Upper lobe of left lung (tissue), 6 donors: ENCODE results near the gene DVL2. TPM values are rescaled to one million over a fixed set of nuclear protein-coding genes. Genes with fewer than 3 reads are reported as not detected.

Experiments
- ATAC-seq, 2 donors: fragments of 200-7000 bp; cut with Tn5 transposase; one replicate each; pipeline ENCODE4 v1.9.1; 2022; ENCODE audit warnings: mild to moderate bottlenecking in 2 of 2, moderate library complexity in 2 of 2; ENCODE audit not compliant: low FRiP score in 2 of 2
- DNase-seq, 2 donors: peaks; one replicate each; pipeline ENCODE4 v3.0.0-alpha.2; 2019 to 2020
- H3K27ac ChIP-seq, 4 donors: fragments of 200-600 bp; sonication (generic); one replicate each; pipeline ENCODE4 v1.5.1; 2016 to 2019
- H3K27me3 ChIP-seq, 4 donors: fragments of 200-600 bp; sonication (generic); one replicate each; pipeline ENCODE4 v1.5.1; 2017 to 2019
- H3K36me3 ChIP-seq, 4 donors: fragments of 200-600 bp; sonication (generic); one replicate each; pipeline ENCODE4 v1.5.1; 2016 to 2019
- H3K4me1 ChIP-seq, 4 donors: fragments of 200-600 bp; sonication (generic); one replicate each; pipeline ENCODE4 v1.5.1; 2018 to 2019
- H3K4me3 ChIP-seq, 4 donors: fragments of 200-600 bp; sonication (generic); one replicate each; pipeline ENCODE4 v1.5.1; 2017 to 2019; ENCODE audit warnings: mild to moderate bottlenecking in 2 of 4, moderate library complexity in 1 of 4
- H3K9me3 ChIP-seq, 4 donors: fragments of 200-600 bp; sonication (generic); one replicate each; pipeline ENCODE4 v1.5.1; 2018 to 2019
- EP300 ChIP-seq, 4 donors: sonication (generic); formaldehyde crosslinking; IDR thresholded peaks; one replicate each; pipeline ENCODE4 v1.5.1; 2017; ENCODE audit warnings: antibody characterized with exemption in 4 of 4, control low read depth in 2 of 4
- POLR2A ChIP-seq, 4 donors: fragments of 450-650 bp; IDR thresholded peaks; one replicate each; pipeline ENCODE4 v1.5.1; 2016 to 2017; ENCODE audit warnings: antibody characterized with exemption in 4 of 4, mild to moderate bottlenecking in 2 of 4
- POLR2AphosphoS5 ChIP-seq, 2 donors: sonication (generic); formaldehyde crosslinking; IDR thresholded peaks; one replicate each; pipeline ENCODE4 v1.5.1; 2017; ENCODE audit warnings: antibody characterized with exemption in 2 of 2
- WGBS, 2 donors: methylation state at CpG; one replicate each; pipeline ENCODE4 v1.1.5; 2017 to 2018; 5-methylcytosine and 5-hydroxymethylcytosine counted together
- total RNA-seq, 6 donors: library from RNA; depleted of rRNA in 4 of 6; stranded (reverse); fragments of >200 nt in 4 of 6; gene quantifications; one replicate each; pipeline versions ENCODE4 v1.1.0 to v1.2.1, GENCODE V29; 2016 to 2021
- TF ChIP-seq, protein P1 (sequence below), 6 experiments: fragments of 450-650 bp in 4 of 6; fragments of 200-600 bp in 2 of 6; sonication (generic) in 2 of 6; IDR thresholded peaks; one replicate each; pipeline ENCODE4 v1.5.1; 2016 to 2019; ENCODE audit warnings: antibody characterized with exemption in 6 of 6
- donor health status: DM: no; HTN: no; CAD: no; lungs with moderate emphysema.
- donor health status: DM: no; HTN: yes; CAD: no; lungs with severe emphysema.

Gene DVL2
- total RNA-seq, 6 donors from 2014 or later, result 40.4 to 70.2 (median 42.4) TPM

GRCh38 chr17:7213895-7214299 lies 20.4 kb downstream of the DVL2 start:
- H3K27me3 ChIP-seq, result no peaks in the 10 kb centered on the region
- H3K27ac ChIP-seq, result peak overlapping the region; percentile 42 to 99 (median 60)
- H3K4me1 ChIP-seq, result peaks cover 41 to 54% (median 43%) of the 10 kb centered on the region in 4 donors
- TF ChIP-seq POLR2AphosphoS5 (IDR thresholded peaks at IDR 0.05) (no peak), EP300 (IDR thresholded peaks at IDR 0.05) (no peak), POLR2A (IDR thresholded peaks at IDR 0.05) (no peak)
- TF ChIP-seq, protein P1, sequence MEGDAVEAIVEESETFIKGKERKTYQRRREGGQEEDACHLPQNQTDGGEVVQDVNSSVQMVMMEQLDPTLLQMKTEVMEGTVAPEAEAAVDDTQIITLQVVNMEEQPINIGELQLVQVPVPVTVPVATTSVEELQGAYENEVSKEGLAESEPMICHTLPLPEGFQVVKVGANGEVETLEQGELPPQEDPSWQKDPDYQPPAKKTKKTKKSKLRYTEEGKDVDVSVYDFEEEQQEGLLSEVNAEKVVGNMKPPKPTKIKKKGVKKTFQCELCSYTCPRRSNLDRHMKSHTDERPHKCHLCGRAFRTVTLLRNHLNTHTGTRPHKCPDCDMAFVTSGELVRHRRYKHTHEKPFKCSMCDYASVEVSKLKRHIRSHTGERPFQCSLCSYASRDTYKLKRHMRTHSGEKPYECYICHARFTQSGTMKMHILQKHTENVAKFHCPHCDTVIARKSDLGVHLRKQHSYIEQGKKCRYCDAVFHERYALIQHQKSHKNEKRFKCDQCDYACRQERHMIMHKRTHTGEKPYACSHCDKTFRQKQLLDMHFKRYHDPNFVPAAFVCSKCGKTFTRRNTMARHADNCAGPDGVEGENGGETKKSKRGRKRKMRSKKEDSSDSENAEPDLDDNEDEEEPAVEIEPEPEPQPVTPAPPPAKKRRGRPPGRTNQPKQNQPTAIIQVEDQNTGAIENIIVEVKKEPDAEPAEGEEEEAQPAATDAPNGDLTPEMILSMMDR (IDR thresholded peaks at IDR 0.05), result peak in 4 of 6 experiments; percentile 19 to 36 (median 28)
- ATAC-seq (peak in 1 of 2 donors; percentile 2), DNase-seq (peak in 1 of 2 donors; percentile 69)
- H3K36me3 ChIP-seq, result no peaks in the 10 kb centered on the region
- whole genome bisulfite sequencing, 2 donors, result 5 to 7% methylated on average over 15 of the region's 15 CpGs
- H3K9me3 ChIP-seq, result no peaks in the 10 kb centered on the region
- H3K4me3 ChIP-seq, result peak overlapping the region in 3 of 4 donors; percentile 53 to 59 (median 54)

GRCh38 chr17:7211491-7212273 lies 22.6 kb downstream of the DVL2 start:
- 49 to 59% methylated on average over 30 to 31 of the region's 37 CpGs for WGBS, 2 donors
- TF ChIP-seq, protein P1 (IDR thresholded peaks at IDR 0.05), result no peak
- no peak for TF ChIP-seq POLR2A (IDR thresholded peaks at IDR 0.05)
- no peak for TF ChIP-seq POLR2AphosphoS5 (IDR thresholded peaks at IDR 0.05)
- no peak for TF ChIP-seq EP300 (IDR thresholded peaks at IDR 0.05)
- H3K9me3 ChIP-seq, result no peaks in the 10 kb centered on the region
- no peak overlapping the region for H3K27ac ChIP-seq
- no peak overlapping the region for H3K4me3 ChIP-seq
- no peaks in the 10 kb centered on the region for H3K36me3 ChIP-seq
- no peak for ATAC-seq
- no peaks in the 10 kb centered on the region for H3K27me3 ChIP-seq
- peaks cover 25 to 33% (median 26%) of the 10 kb centered on the region in 4 donors for H3K4me1 ChIP-seq
- DNase-seq, result no peak

DNA sequence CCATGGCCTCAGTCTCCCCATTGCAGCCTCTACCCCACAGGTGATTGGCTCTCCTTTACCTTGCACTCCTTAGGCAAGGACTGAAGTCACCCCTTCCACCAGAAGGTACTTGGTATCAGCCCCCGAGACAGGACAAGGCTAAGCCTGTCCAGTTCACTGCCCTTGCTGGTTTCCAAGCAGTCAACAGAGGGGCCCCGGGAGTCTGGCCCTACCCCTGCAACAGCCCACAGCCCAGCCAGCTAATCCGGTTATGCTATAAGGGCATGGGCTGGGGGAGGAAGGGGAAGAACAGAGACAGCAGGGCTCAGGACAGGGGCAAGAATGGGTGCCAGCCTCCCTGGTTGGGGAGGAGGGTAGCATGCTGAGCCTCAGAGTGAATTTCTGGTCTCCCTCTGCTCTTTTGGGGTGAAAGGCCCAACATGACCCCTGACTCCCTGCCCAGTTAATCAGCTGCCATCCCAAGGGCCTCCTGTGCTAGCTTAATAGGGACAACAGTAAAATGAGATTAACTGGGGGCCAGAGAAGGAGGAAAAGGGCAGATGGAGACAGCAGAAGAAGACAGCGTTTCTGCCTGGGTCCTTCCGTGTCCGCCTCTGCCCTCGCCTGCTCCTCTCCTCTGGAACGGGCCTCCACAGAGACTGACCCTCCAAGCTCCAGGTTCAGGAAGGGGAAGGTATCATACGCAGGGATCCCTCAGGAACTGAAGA lies 25.4 kb downstream of the DVL2 start:
- no peak for ATAC-seq
- no peaks in the 10 kb centered on the region for H3K9me3 ChIP-seq
- H3K27me3 ChIP-seq, result no peaks in the 10 kb centered on the region
- WGBS, 2 donors, result 81 to 90% methylated on average over 9 of the region's 9 CpGs
- TF ChIP-seq, protein P1 (IDR thresholded peaks at IDR 0.05), result no peak
- TF ChIP-seq POLR2AphosphoS5 (IDR thresholded peaks at IDR 0.05) (no peak), EP300 (IDR thresholded peaks at IDR 0.05) (no peak), POLR2A (IDR thresholded peaks at IDR 0.05) (no peak)
- DNase-seq, result no peak
- peaks cover 15 to 24% (median 16%) of the 10 kb centered on the region in 4 donors for H3K4me1 ChIP-seq
- H3K27ac ChIP-seq, result no peak overlapping the region
- H3K36me3 ChIP-seq, result no peaks in the 10 kb centered on the region
- no peak overlapping the region for H3K4me3 ChIP-seq

DNA sequence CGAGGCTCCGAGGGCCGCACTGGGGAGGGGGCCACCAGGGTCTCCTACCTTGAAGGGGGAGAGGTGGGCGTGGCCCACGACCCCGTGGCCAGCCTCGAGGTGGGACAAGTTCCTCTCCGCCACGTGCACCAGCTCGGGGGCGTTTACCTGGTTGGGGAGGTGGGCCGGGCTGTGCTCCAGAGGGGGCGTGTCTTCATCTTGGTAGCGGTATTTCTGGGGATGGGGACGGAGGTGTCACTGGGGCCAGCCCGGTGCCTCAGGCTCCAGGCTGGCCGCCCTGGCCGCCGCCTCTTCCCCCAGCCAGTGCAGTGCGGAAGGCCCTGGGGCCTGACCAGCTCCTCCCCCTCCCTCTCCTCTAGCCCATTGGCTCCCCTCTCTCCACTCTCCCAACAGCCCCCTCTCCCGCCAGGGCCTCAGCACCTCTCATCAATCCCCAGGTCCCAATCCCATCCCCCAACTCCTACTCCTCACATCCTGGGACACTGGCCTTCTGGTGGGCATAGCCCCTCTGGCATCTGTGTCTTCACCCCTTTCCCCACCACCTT lies 26.2 kb downstream of the DVL2 start:
- H3K27me3 ChIP-seq, result no peaks in the 10 kb centered on the region
- H3K4me1 ChIP-seq, result peaks cover 10 to 18% (median 13%) of the 10 kb centered on the region in 4 donors
- no peak overlapping the region for H3K27ac ChIP-seq
- TF ChIP-seq, protein P1 (IDR thresholded peaks at IDR 0.05), result no peak
- TF ChIP-seq EP300 (IDR thresholded peaks at IDR 0.05) (no peak), POLR2AphosphoS5 (IDR thresholded peaks at IDR 0.05) (no peak), POLR2A (IDR thresholded peaks at IDR 0.05) (no peak)
- H3K4me3 ChIP-seq, result no peak overlapping the region
- no peaks in the 10 kb centered on the region for H3K9me3 ChIP-seq
- WGBS, 2 donors, result 70 to 77% methylated on average over 16 to 21 of the region's 21 CpGs
- no peak for ATAC-seq
- DNase-seq, result peak in 1 of 2 donors; percentile 81
- peaks cover 0 to 8% (median 4%) of the 10 kb centered on the region in 4 donors for H3K36me3 ChIP-seq
